GM23338 (cell line): ENCODE measurements around the gene CCSER2. TPM values are rescaled to one million over a fixed set of nuclear protein-coding genes. Genes with fewer than 3 reads are reported as not detected.
A peak's percentile ranks its signal among the peaks of the same experiment; 100 is the strongest.

Experiments
- CREB1 ChIP-seq: fragments of 250-450 bp; sonication (Bioruptor Pico); IDR thresholded peaks from 2 replicates; pipeline ENCODE4 v1.5.0; 2020; ENCODE audit warnings: low read depth, mild to moderate bottlenecking, moderate library complexity
- NANOG ChIP-seq: IDR thresholded peaks from 2 replicates; pipeline ENCODE4 v1.6.1; 2016; ENCODE audit warnings: antibody characterized with exemption, borderline replicate concordance
- ZNF114 ChIP-seq: fragments of 250-450 bp; sonication (Bioruptor Pico); IDR thresholded peaks from 2 replicates; pipeline ENCODE4 v1.5.0; 2020; ENCODE audit warnings: mild to moderate bottlenecking, moderate library complexity
- ZNF331 ChIP-seq: fragments of 250-450 bp; sonication (Bioruptor Pico); IDR thresholded peaks from 2 replicates; pipeline ENCODE4 v1.5.0; 2020; ENCODE audit warnings: low read depth, mild to moderate bottlenecking, moderate library complexity
- polyA plus RNA-seq: library from polyadenylated mRNA; unstranded; fragments of >200 nt; fragmentation: Nextera tagmentation; extraction: Ambion mirVana; gene quantifications from 2 replicates; pipeline ENCODE4 v1.2.1, GENCODE V29; 2016
- total RNA-seq: library from RNA; depleted of rRNA; stranded (reverse); fragments of >200 nt; shearing (Covaris generic); gene quantifications from 2 replicates; pipeline ENCODE4 v1.2.3, GENCODE V29; 2014
- TF ChIP-seq, protein P1 (sequence below): fragments of 250-450 bp; sonication (Bioruptor Pico); IDR thresholded peaks from 2 replicates; pipeline ENCODE4 v1.5.0; 2020; ENCODE audit warnings: mild to moderate bottlenecking, moderate library complexity
- TF ChIP-seq, protein P2 (sequence below): IDR thresholded peaks from one replicate; pipeline ENCODE4 v1.6.1; 2018; ENCODE audit warnings: antibody characterized with exemption; ENCODE audit not compliant: unreplicated experiment

CCSER2 gene
- total and polyA plus RNA-seq, 2 experiments from 2014 or later = 30.6 to 37.2 TPM

DNA sequence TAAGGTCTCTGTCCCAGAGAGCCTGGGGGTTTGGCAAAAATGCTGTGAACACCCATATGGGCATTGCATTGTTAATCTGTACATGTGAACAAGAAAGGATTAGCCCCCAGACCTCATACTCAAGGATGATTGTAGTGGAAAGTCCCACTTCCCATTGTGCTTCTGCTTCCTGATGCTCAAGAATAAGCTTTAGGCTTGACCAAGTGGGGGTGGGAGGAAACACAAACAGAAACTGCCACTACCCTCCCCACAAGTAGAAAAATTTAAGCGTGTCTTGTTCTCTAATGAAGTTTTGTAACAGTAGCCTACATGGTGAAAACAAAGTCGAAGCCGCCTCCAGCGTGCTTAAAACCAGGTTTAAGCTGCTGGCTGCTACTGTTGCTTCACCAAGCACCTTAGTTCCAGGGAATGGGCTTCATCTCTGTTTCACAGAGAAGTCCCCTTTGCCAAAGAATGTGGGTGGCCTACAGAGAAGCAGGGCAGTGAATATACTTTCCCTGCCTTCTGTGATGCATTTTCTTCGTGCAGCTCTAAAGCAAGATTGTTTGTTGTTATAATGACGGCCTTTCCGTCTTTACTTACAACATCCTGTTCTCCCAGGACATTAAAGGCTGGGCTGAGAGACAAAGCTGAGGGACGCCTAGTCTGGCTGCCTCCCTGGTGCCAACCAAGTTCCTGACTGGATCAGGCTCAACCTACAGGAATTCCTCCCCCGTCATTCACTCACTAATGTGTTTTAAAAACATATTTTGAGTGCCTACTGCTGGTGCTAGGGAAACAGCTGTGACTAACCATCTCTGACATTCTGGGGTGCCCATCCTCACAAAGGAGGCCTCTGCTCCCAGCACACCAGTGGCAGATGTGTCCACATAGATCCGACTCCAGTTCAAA lies 32.1 kb upstream of the CCSER2 start (continued):
- TF ChIP-seq, protein P1, sequence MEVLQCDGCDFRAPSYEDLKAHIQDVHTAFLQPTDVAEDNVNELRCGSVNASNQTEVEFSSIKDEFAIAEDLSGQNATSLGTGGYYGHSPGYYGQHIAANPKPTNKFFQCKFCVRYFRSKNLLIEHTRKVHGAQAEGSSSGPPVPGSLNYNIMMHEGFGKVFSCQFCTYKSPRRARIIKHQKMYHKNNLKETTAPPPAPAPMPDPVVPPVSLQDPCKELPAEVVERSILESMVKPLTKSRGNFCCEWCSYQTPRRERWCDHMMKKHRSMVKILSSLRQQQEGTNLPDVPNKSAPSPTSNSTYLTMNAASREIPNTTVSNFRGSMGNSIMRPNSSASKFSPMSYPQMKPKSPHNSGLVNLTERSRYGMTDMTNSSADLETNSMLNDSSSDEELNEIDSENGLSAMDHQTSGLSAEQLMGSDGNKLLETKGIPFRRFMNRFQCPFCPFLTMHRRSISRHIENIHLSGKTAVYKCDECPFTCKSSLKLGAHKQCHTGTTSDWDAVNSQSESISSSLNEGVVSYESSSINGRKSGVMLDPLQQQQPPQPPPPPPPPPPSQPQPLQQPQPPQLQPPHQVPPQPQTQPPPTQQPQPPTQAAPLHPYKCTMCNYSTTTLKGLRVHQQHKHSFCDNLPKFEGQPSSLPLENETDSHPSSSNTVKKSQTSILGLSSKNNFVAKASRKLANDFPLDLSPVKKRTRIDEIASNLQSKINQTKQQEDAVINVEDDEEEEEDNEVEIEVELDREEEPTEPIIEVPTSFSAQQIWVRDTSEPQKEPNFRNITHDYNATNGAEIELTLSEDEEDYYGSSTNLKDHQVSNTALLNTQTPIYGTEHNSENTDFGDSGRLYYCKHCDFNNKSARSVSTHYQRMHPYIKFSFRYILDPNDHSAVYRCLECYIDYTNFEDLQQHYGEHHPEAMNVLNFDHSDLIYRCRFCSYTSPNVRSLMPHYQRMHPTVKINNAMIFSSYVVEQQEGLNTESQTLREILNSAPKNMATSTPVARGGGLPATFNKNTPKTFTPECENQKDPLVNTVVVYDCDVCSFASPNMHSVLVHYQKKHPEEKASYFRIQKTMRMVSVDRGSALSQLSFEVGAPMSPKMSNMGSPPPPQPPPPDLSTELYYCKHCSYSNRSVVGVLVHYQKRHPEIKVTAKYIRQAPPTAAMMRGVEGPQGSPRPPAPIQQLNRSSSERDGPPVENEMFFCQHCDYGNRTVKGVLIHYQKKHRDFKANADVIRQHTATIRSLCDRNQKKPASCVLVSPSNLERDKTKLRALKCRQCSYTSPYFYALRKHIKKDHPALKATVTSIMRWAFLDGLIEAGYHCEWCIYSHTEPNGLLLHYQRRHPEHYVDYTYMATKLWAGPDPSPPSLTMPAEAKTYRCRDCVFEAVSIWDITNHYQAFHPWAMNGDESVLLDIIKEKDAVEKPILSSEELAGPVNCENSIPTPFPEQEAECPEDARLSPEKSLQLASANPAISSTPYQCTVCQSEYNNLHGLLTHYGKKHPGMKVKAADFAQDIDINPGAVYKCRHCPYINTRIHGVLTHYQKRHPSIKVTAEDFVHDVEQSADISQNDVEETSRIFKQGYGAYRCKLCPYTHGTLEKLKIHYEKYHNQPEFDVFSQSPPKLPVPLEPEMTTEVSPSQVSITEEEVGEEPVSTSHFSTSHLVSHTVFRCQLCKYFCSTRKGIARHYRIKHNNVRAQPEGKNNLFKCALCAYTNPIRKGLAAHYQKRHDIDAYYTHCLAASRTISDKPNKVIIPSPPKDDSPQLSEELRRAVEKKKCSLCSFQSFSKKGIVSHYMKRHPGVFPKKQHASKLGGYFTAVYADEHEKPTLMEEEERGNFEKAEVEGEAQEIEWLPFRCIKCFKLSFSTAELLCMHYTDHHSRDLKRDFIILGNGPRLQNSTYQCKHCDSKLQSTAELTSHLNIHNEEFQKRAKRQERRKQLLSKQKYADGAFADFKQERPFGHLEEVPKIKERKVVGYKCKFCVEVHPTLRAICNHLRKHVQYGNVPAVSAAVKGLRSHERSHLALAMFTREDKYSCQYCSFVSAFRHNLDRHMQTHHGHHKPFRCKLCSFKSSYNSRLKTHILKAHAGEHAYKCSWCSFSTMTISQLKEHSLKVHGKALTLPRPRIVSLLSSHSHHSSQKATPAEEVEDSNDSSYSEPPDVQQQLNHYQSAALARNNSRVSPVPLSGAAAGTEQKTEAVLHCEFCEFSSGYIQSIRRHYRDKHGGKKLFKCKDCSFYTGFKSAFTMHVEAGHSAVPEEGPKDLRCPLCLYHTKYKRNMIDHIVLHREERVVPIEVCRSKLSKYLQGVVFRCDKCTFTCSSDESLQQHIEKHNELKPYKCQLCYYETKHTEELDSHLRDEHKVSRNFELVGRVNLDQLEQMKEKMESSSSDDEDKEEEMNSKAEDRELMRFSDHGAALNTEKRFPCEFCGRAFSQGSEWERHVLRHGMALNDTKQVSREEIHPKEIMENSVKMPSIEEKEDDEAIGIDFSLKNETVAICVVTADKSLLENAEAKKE = no peak
- no peak for TF ChIP-seq ZNF114 (CRISPR knock-in tag)
- TF ChIP-seq CREB1 (CRISPR knock-in tag) = no peak
- peak; percentile 33; the same call in 1 of the 2 replicates for TF ChIP-seq NANOG
- TF ChIP-seq, protein P2, sequence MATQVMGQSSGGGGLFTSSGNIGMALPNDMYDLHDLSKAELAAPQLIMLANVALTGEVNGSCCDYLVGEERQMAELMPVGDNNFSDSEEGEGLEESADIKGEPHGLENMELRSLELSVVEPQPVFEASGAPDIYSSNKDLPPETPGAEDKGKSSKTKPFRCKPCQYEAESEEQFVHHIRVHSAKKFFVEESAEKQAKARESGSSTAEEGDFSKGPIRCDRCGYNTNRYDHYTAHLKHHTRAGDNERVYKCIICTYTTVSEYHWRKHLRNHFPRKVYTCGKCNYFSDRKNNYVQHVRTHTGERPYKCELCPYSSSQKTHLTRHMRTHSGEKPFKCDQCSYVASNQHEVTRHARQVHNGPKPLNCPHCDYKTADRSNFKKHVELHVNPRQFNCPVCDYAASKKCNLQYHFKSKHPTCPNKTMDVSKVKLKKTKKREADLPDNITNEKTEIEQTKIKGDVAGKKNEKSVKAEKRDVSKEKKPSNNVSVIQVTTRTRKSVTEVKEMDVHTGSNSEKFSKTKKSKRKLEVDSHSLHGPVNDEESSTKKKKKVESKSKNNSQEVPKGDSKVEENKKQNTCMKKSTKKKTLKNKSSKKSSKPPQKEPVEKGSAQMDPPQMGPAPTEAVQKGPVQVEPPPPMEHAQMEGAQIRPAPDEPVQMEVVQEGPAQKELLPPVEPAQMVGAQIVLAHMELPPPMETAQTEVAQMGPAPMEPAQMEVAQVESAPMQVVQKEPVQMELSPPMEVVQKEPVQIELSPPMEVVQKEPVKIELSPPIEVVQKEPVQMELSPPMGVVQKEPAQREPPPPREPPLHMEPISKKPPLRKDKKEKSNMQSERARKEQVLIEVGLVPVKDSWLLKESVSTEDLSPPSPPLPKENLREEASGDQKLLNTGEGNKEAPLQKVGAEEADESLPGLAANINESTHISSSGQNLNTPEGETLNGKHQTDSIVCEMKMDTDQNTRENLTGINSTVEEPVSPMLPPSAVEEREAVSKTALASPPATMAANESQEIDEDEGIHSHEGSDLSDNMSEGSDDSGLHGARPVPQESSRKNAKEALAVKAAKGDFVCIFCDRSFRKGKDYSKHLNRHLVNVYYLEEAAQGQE = no peak
- TF ChIP-seq ZNF331 (CRISPR knock-in tag) = no peak
